K562 (cell line): Measurements from ENCODE around the gene SORT1. TPM values are rescaled to one million over a fixed set of nuclear protein-coding genes. Genes with fewer than 3 reads are reported as not detected.

Experiments
- EGR1 ChIP-seq: fragments of 450-650 bp; conservative IDR thresholded peaks from 2 replicates; pipeline ENCODE4 v1.6.1; 2017; ENCODE audit warnings: mild to moderate bottlenecking
- FOXJ3 ChIP-seq: sonication (generic); formaldehyde crosslinking; IDR thresholded peaks from 2 replicates; pipeline ENCODE4 v1.4.0; 2020; ENCODE audit warnings: mild to moderate bottlenecking, missing genetic modification reagents
- KAT7 ChIP-seq: sonication (generic); formaldehyde crosslinking; IDR thresholded peaks from 2 replicates; pipeline ENCODE4 v1.8.0; 2022; ENCODE audit warnings: missing genetic modification reagents, mild to moderate bottlenecking, borderline replicate concordance
- KLF10 ChIP-seq: fragments of 250-450 bp; sonication (Bioruptor Pico); IDR thresholded peaks from 2 replicates; pipeline ENCODE4 v1.6.1; 2021; ENCODE audit warnings: matching md5 sums
- KLF16 ChIP-seq: IDR thresholded peaks from 2 replicates; pipeline ENCODE4 v1.6.1; 2016; ENCODE audit warnings: antibody characterized with exemption
- MTF1 ChIP-seq: fragments of 250-450 bp; sonication (Bioruptor Pico); IDR thresholded peaks from 2 replicates; pipeline ENCODE4 v1.9.0; 2021; ENCODE audit warnings: moderate library complexity, mild to moderate bottlenecking, inconsistent platforms, borderline replicate concordance
- NFRKB ChIP-seq: fragments of 450-650 bp; IDR thresholded peaks from 2 replicates; pipeline ENCODE4 v1.6.1; 2016; ENCODE audit warnings: low read depth
- OTX1 ChIP-seq: fragments of 450-650 bp; formaldehyde crosslinking; IDR thresholded peaks from 2 replicates; pipeline ENCODE4 v1.4.0; 2022; ENCODE audit warnings: mild to moderate bottlenecking
- PRMT5 ChIP-seq: sonication (generic); formaldehyde crosslinking; IDR thresholded peaks from 2 replicates; pipeline ENCODE4 v1.5.0; 2020; ENCODE audit warnings: missing genetic modification reagents
- TFAM ChIP-seq: fragments of 250-450 bp; sonication (Bioruptor Pico); conservative IDR thresholded peaks from 2 replicates; pipeline ENCODE4 v1.5.0; 2021; ENCODE audit warnings: mild to moderate bottlenecking, moderate library complexity
- ZBTB17 ChIP-seq: fragments of 450-650 bp; formaldehyde crosslinking; IDR thresholded peaks from 2 replicates; pipeline ENCODE4 v1.4.0; 2020; ENCODE audit warnings: mild to moderate bottlenecking
- ZNF197 ChIP-seq: fragments of 200-800 bp; sonication (Bioruptor generic); IDR thresholded peaks from 2 replicates; pipeline ENCODE4 v1.6.1; 2016; ENCODE audit warnings: low read depth, missing genetic modification characterization, missing compliant biosample characterization
- ZNF253 ChIP-seq: fragments of 250-450 bp; sonication (Bioruptor Pico); conservative IDR thresholded peaks from 2 replicates; pipeline ENCODE4 v1.6.1; 2021; ENCODE audit warnings: mild to moderate bottlenecking
- ZNF561 ChIP-seq: fragments of 450-650 bp; formaldehyde crosslinking; conservative IDR thresholded peaks from 2 replicates; pipeline ENCODE4 v1.4.0; 2020; ENCODE audit warnings: mild to moderate bottlenecking, moderate library complexity
- ZNF75A ChIP-seq: fragments of 450-650 bp; formaldehyde crosslinking; IDR thresholded peaks from 2 replicates; pipeline ENCODE4 v1.4.0; 2020; ENCODE audit warnings: mild to moderate bottlenecking
- ZNF764 ChIP-seq: fragments of 250-450 bp; sonication (Bioruptor Pico); IDR thresholded peaks from 2 replicates; pipeline ENCODE4 v1.4.0; 2020; ENCODE audit warnings: low read depth, mild to moderate bottlenecking, moderate library complexity
- ZZZ3 ChIP-seq: fragments of 450-650 bp; IDR thresholded peaks from 2 replicates; pipeline ENCODE4 v1.6.1; 2016; ENCODE audit warnings: antibody characterized with exemption, mild to moderate bottlenecking, moderate library complexity
- polyA plus RNA-seq, 8 experiments: library from polyadenylated mRNA; depleted of rRNA in 4 of 8; stranded (reverse) in 5 of 8; unstranded in 3 of 8; fragments of >200 nt; fragmentation: Nextera tagmentation in 2 of 8; fragmentation: Illumina TruSeq in 1 of 8; extraction: Ambion mirVana in 2 of 8; extraction: Trizol in 1 of 8; gene quantifications; 2 replicates each; pipeline versions ENCODE4 v1.2.1 to v1.2.3, GENCODE V29; 2011 to 2014; ENCODE audit warnings: inconsistent platforms in 1 of 8, missing spikeins in 1 of 8
- total RNA-seq, 7 experiments: library from RNA; depleted of rRNA in 6 of 7; stranded (reverse); fragments of >200 nt in 6 of 7; fragmentation: Illumina TruSeq in 2 of 7; extraction: Trizol in 2 of 7; gene quantifications; 2 replicates each; pipeline versions ENCODE4 v1.2.1 to v1.2.3, GENCODE V29; 2011 to 2021; ENCODE audit warnings: low replicate concordance in 1 of 7
- TF ChIP-seq, protein P1 (sequence below): fragments of 450-650 bp; formaldehyde crosslinking; IDR thresholded peaks from 2 replicates; pipeline ENCODE4 v1.4.0; 2022; ENCODE audit warnings: mild to moderate bottlenecking, moderate library complexity
- TF ChIP-seq, protein P2 (sequence below): fragments of 450-650 bp; IDR thresholded peaks from 2 replicates; pipeline ENCODE4 v1.6.1; 2018; ENCODE audit warnings: mild to moderate bottlenecking, low read depth; ENCODE audit not compliant: partially characterized antibody
- TF ChIP-seq, protein P3 (sequence below): fragments of 250-450 bp; sonication (Bioruptor Pico); IDR thresholded peaks from 2 replicates; pipeline ENCODE4 v1.4.0; 2020; ENCODE audit warnings: mild to moderate bottlenecking, moderate library complexity, borderline replicate concordance
- TF ChIP-seq, protein P4 (sequence below): fragments of 250-450 bp; sonication (Bioruptor Pico); IDR thresholded peaks from 2 replicates; pipeline ENCODE4 v1.5.0; 2021; ENCODE audit warnings: mild to moderate bottlenecking, moderate library complexity

SORT1 gene
- total and polyA plus RNA-seq, 9 of the 15 experiments (the other 6 are each of a cell fraction or from before 2014, with no cell fraction given) = 27.4 to 112 (median 65.0) TPM

DNA sequence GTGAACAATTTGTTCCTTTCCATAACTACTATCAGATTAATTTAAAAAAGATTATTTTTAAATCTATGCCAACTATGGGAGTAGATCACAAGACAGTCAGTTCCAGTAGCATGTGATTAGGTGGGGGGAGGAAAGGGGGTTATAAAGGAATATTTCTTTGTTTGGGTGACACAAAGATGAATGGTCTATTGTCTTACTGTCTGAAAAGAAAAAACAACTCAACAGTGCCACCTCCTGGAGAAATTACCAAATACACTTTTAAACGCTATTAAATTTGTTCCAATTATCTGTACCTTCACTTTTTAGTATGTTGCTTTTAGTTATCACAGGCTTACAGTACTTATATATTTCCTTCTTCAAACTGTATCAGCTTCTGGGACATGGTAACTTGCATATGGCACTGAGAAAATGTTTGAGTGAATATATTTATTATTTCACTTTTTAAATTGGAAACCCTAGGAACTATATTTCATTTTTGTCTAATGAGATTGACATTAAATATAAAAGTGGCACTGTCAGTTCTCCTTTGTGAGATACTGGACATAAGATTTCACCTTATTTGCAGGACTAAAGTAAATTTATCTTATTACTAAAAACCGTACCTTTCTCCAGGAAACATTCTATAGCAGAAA, 1.7 kb upstream of the SORT1 start (continued):
- TF ChIP-seq, protein P1, sequence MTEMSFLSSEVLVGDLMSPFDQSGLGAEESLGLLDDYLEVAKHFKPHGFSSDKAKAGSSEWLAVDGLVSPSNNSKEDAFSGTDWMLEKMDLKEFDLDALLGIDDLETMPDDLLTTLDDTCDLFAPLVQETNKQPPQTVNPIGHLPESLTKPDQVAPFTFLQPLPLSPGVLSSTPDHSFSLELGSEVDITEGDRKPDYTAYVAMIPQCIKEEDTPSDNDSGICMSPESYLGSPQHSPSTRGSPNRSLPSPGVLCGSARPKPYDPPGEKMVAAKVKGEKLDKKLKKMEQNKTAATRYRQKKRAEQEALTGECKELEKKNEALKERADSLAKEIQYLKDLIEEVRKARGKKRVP (CRISPR knock-in tag) = no peak
- TF ChIP-seq, protein P2, sequence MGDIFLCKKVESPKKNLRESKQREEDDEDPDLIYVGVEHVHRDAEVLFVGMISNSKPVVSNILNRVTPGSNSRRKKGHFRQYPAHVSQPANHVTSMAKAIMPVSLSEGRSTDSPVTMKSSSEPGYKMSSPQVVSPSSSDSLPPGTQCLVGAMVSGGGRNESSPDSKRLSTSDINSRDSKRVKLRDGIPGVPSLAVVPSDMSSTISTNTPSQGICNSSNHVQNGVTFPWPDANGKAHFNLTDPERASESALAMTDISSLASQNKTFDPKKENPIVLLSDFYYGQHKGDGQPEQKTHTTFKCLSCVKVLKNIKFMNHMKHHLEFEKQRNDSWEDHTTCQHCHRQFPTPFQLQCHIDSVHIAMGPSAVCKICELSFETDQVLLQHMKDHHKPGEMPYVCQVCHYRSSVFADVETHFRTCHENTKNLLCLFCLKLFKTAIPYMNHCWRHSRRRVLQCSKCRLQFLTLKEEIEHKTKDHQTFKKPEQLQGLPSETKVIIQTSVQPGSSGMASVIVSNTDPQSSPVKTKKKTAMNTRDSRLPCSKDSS = no peak
- TF ChIP-seq, protein P3, sequence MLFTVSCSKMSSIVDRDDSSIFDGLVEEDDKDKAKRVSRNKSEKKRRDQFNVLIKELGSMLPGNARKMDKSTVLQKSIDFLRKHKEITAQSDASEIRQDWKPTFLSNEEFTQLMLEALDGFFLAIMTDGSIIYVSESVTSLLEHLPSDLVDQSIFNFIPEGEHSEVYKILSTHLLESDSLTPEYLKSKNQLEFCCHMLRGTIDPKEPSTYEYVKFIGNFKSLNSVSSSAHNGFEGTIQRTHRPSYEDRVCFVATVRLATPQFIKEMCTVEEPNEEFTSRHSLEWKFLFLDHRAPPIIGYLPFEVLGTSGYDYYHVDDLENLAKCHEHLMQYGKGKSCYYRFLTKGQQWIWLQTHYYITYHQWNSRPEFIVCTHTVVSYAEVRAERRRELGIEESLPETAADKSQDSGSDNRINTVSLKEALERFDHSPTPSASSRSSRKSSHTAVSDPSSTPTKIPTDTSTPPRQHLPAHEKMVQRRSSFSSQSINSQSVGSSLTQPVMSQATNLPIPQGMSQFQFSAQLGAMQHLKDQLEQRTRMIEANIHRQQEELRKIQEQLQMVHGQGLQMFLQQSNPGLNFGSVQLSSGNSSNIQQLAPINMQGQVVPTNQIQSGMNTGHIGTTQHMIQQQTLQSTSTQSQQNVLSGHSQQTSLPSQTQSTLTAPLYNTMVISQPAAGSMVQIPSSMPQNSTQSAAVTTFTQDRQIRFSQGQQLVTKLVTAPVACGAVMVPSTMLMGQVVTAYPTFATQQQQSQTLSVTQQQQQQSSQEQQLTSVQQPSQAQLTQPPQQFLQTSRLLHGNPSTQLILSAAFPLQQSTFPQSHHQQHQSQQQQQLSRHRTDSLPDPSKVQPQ (CRISPR knock-in tag) = no peak
- TF ChIP-seq ZNF197 (no peak), KLF10 (CRISPR knock-in tag) (no peak), ZNF75A (CRISPR knock-in tag) (0 out of 2 replicates have a peak, but pooled peaks have one; percentile 13), EGR1 (no peak), ZZZ3 (no peak), NFRKB (no peak), KLF16 (no peak), PRMT5 (CRISPR knock-in tag) (no peak), OTX1 (CRISPR knock-in tag) (no peak), ZNF253 (no peak), TFAM (CRISPR knock-in tag) (no peak), ZBTB17 (CRISPR knock-in tag) (no peak), KAT7 (CRISPR knock-in tag) (no peak), FOXJ3 (CRISPR knock-in tag) (no peak), ZNF561 (CRISPR knock-in tag) (no peak), MTF1 (no peak), ZNF764 (CRISPR knock-in tag) (no peak)
- TF ChIP-seq, protein P4, sequence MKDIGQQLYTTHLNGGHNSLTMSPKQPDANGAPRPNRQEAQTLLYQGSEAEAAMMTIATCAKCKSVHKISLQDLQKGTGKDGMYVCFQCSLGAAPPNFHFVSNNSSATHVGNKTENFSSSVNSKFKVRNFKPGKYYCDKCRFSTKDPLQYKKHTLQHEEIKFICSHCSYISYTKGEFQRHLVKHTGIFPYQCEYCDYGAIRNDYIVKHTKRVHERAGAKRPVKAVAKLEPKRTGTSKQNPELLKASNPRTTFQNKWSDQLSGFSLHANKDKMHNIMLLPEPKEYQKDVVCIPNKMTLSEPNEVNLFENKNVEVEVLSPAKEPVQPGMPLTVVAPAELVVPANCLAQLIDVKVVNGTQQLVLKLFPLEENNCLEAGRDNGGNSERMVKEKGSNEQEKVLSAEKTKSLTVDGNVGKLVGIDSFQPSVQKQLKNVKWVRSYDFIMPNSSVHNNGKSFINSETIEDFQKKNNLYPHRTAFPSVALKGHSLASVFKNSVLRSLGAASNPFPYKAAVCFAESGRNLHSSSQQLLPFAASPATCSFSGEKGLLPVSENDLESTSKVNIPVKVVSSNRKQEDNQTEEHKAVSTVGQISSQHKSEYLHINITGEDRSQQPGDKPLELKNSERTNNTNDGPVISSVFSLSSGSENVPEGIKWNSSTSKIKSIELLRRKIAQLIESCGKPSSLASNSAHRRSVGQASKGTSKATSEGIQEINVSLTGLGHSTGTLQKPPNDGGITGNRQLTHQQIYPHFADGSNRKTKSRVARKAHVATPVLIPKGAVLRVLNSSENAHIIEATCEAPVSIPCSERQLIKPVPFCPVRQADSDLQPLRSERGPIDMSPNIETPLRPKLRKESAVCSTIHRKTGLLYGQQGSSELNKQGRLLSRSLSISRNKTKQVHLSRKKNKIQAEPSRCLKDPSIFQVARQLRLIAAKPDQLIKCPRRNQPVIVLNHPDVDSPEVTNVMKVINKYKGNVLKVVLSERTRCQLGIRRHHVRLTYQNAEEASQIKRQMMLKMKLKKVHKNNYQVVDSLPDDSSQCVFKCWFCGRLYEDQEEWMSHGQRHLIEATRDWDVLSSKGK = no peak
